GM12878 (cell line): Measurements from ENCODE around the gene EYS. TPM values are rescaled to one million over a fixed set of nuclear protein-coding genes. Genes with fewer than 3 reads are reported as not detected.

Source experiments
- ATAC-seq: fragments of 200-7000 bp; cut with Tn5 transposase; 3 replicates; pipeline ENCODE4 v1.9.1; 2020; ENCODE audit warnings: mild to moderate bottlenecking, moderate library complexity
- BruUV-seq: library from RNA; stranded (reverse); fragments of 400-500 nt; replicated peaks from 2 replicates; lab custom pipeline; 2021; lab: Mats Ljungman, UMichigan
- CTCF ChIA-PET: fragments of 300-600 bp; sonication (Branson Sonifier 250); formaldehyde crosslinking; extraction: SDS; loops from one replicate; lab custom pipeline; 2021; ENCODE audit warnings: inconsistent platforms; lab: Yijun Ruan, JAX
- POLR2A ChIA-PET: fragments of 350-600 bp; formaldehyde crosslinking; extraction: SDS; loops from one replicate; lab custom pipeline; 2021; ENCODE audit warnings: inconsistent platforms; lab: Charles Lee
- RAD21 ChIA-PET: fragments of 300-600 bp; sonication (Branson Sonifier 250); formaldehyde crosslinking; loops from one replicate; lab custom pipeline; 2023; ENCODE audit warnings: antibody characterized with exemption; ENCODE audit not compliant: unreplicated experiment; lab: Charles Lee
- SMC1A ChIA-PET: fragments of 300-600 bp; sonication (Branson Sonifier 250); formaldehyde crosslinking; loops from one replicate; lab custom pipeline; 2023; ENCODE audit not compliant: unreplicated experiment, uncharacterized antibody; lab: Charles Lee
- DNase-seq: peaks from one replicate; pipeline ENCODE4 v3.0.0-alpha.2; 2011; ENCODE audit warnings: low read depth, low spot score
- FAIRE-seq: peaks from 3 replicates; lab custom pipeline; 2011; peaks lifted over from hg19 to GRCh38; lab: Jason Lieb, UNC
- H2AFZ ChIP-seq: 2 replicates; pipeline ENCODE4 v1.6.0; 2011; ENCODE audit warnings: low read depth, low read length, control low read depth; ENCODE audit not compliant: control insufficient read depth
- H3K27ac ChIP-seq: 2 replicates; pipeline ENCODE4 v1.5.1; 2011; ENCODE audit warnings: control low read depth; ENCODE audit not compliant: control insufficient read depth, insufficient read depth
- H3K27me3 ChIP-seq, 2 experiments: replicated peaks in 1 of 2; 2 replicates each; pipeline versions ENCODE4 v1.6.0 to v1.6.1; 2011; ENCODE audit warnings: low read length in 1 of 2; ENCODE audit not compliant: control insufficient read depth in 2 of 2, insufficient read depth in 2 of 2
- H3K36me3 ChIP-seq, 2 experiments: 2 replicates each; pipeline ENCODE4 v1.5.1; 2011; ENCODE audit warnings: low read length in 1 of 2; ENCODE audit not compliant: control insufficient read depth in 2 of 2, insufficient read depth in 2 of 2
- H3K4me1 ChIP-seq: 2 replicates; pipeline ENCODE4 v1.6.1; 2011; ENCODE audit warnings: mild to moderate bottlenecking, low read length, moderate library complexity, mixed read lengths; ENCODE audit not compliant: control insufficient read depth, insufficient read depth
- H3K4me2 ChIP-seq: 2 replicates; pipeline ENCODE4 v1.6.0; 2011; ENCODE audit warnings: control low read depth; ENCODE audit not compliant: control insufficient read depth, insufficient read depth
- H3K4me3 ChIP-seq: fragments of 200-600 bp; sonication (generic); 2 replicates; pipeline ENCODE4 v1.5.1; 2016
- H3K79me2 ChIP-seq: 2 replicates; pipeline ENCODE4 v1.6.0; 2011; ENCODE audit warnings: low read length; ENCODE audit not compliant: control insufficient read depth, insufficient read depth
- H3K9ac ChIP-seq: 2 replicates; pipeline ENCODE4 v1.8.0; 2011; ENCODE audit warnings: low read length, control low read depth, mixed read lengths; ENCODE audit not compliant: control insufficient read depth, insufficient read depth
- H3K9me3 ChIP-seq: replicated peaks from 3 replicates; pipeline ENCODE4 v1.5.1; 2011; ENCODE audit warnings: mild to moderate bottlenecking, low read length; ENCODE audit not compliant: control insufficient read depth, insufficient read depth
- H4K20me1 ChIP-seq: 2 replicates; pipeline ENCODE4 v1.6.0; 2011; ENCODE audit not compliant: control insufficient read depth, insufficient read depth
- EP300 ChIP-seq, 2 experiments: fragments of 150-350 bp in 1 of 2; IDR thresholded peaks; 2 replicates each; pipeline ENCODE4 v1.6.1; 2011 to 2012; ENCODE audit warnings: low read depth in 2 of 2, low read length in 2 of 2, borderline replicate concordance in 1 of 2, improper control_type of control experiment in 1 of 2, inconsistent platforms in 1 of 2; ENCODE audit not compliant: control insufficient read depth in 1 of 2
- KAT2A ChIP-seq: conservative IDR thresholded peaks from 2 replicates; pipeline ENCODE4 v1.6.1; 2011; ENCODE audit warnings: low read depth, low read length; ENCODE audit not compliant: control insufficient read depth
- NBN ChIP-seq: fragments of 450-650 bp; IDR thresholded peaks from 2 replicates; pipeline ENCODE4 v1.6.1; 2016
- PAX5 ChIP-seq: IDR thresholded peaks from 2 replicates; pipeline ENCODE4 v1.6.1; 2011; ENCODE audit warnings: low read depth, low read length, borderline replicate concordance
- WGBS: methylation state at CpG from one replicate; pipeline ENCODE4 v1.1.6; 2016; ENCODE audit warnings: low lambda C conversion rate; ENCODE audit not compliant: insufficient replicate concordance, insufficient coverage; ENCODE audit errors: missing lambda C conversion rate; 5-methylcytosine and 5-hydroxymethylcytosine counted together
- in situ Hi-C: fragments of 300-500 bp; cut with MboI; formaldehyde crosslinking; loops from 9 replicates; pipeline ENCODE4 v1.14.3; 2018; ENCODE audit warnings: mixed read lengths
- intact Hi-C: fragments of 100-400 bp; cut with micrococcal nuclease; formaldehyde crosslinking; loops from one replicate; pipeline ENCODE4 v1.14.2; 2022; ENCODE audit not compliant: unreplicated experiment
- polyA plus RNA-seq, 11 experiments: library from polyadenylated mRNA; depleted of rRNA in 4 of 11; unstranded in 6 of 11; stranded (reverse) in 5 of 11; fragments of >200 nt; fragmentation: Nextera tagmentation in 4 of 11; fragmentation: Illumina TruSeq in 1 of 11; extraction: Ambion mirVana in 4 of 11; extraction: Trizol in 1 of 11; gene quantifications; 1 replicate in 1 of 11; 2 replicates in 10 of 11; pipeline versions ENCODE4 v1.2.1 to v1.2.3, GENCODE V29; 2011 to 2016; ENCODE audit warnings: inconsistent platforms in 2 of 11, missing spikeins in 2 of 11, low read depth in 1 of 11
- total RNA-seq, 4 experiments: library from RNA; depleted of rRNA in 3 of 4; stranded (reverse); fragments of >200 nt in 3 of 4; fragmentation: Illumina TruSeq in 1 of 4; extraction: Trizol in 1 of 4; gene quantifications; 2 replicates each; pipeline versions ENCODE4 v1.2.1 to v1.2.3, GENCODE V29; 2013 to 2021
- TF ChIP-seq, protein P1 (sequence below): fragments of 450-650 bp; IDR thresholded peaks from 2 replicates; pipeline ENCODE4 v1.6.1; 2017; ENCODE audit warnings: borderline replicate concordance
- TF ChIP-seq, protein P2 (sequence below): fragments of 150-350 bp; IDR thresholded peaks from 2 replicates; pipeline ENCODE4 v1.6.1; 2016; ENCODE audit warnings: low read depth, low read length
- TF ChIP-seq, protein P3 (sequence below): IDR thresholded peaks from 2 replicates; pipeline ENCODE4 v1.6.1; 2011; ENCODE audit warnings: low read depth, mild to moderate bottlenecking, low read length, moderate library complexity, borderline replicate concordance; ENCODE audit errors: extremely low read depth
- TF ChIP-seq, protein P4 (sequence below), 3 experiments: IDR thresholded peaks in 2 of 3; conservative IDR thresholded peaks in 1 of 3; 2 replicates each; pipeline ENCODE4 v1.5.1; 2011; ENCODE audit warnings: low read depth in 3 of 3, low read length in 3 of 3, mild to moderate bottlenecking in 3 of 3, control low read depth in 2 of 3, moderate library complexity in 2 of 3, inconsistent platforms in 1 of 3, mixed read lengths in 1 of 3; ENCODE audit not compliant: control insufficient read depth in 2 of 3, insufficient read depth in 1 of 3; ENCODE audit errors: extremely low read depth in 1 of 3
- TF ChIP-seq, protein P5 (sequence below): IDR thresholded peaks from 2 replicates; pipeline ENCODE4 v1.6.1; 2012; ENCODE audit warnings: low read depth, low read length, improper control_type of control experiment
- TF ChIP-seq, protein P6 (sequence below): IDR thresholded peaks from 2 replicates; pipeline ENCODE4 v1.6.1; 2012; ENCODE audit warnings: mild to moderate bottlenecking, low read depth, low read length

EYS gene
- total and polyA plus RNA-seq, 10 of the 15 experiments (the other 5 are each of a cell fraction or from before 2014, with no cell fraction given), result under 0.01 to 0.14 (median 0.02) TPM; not detected in 1

DNA sequence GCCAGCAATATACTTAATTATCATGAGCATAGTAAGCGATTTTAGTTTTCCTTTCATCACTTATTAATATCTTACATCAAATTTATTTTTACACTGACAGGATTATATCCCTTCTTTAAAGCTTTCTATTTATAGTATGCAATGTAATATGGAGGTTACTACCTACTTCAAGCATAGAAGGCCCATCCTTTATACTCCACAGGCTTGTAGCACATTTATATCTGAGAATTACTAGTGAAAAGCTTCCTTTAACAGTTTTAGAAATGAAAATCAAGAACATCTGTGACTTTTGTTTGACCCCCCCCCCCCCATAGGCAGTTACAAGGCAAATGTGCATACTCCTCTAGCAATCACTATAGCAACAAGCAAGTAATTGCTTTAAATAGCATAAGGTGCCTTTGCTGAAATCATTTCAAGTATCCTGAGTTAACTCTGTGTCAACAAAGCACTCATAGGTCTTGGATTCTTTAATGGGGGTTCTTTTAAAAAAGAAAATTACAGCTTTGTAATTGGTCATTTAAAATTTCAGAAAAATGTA, 1153.7 kb downstream of the EYS start:
- no peak overlapping the region for H3K4me3 ChIP-seq
- H3K79me2 ChIP-seq, result no peaks in the 10 kb centered on the region
- H3K4me2 ChIP-seq, result no peak overlapping the region
- ChIA-PET RAD21 (no interaction called here), POLR2A (no interaction called here), CTCF (interaction anchor here (0.6 kb wide), 1 partner anchor 11 kb away, joined by 3 read pairs; no protein-coding TSS in a partner anchor), SMC1A (no interaction called here)
- no peaks in the 10 kb centered on the region for H3K27me3 ChIP-seq
- WGBS, result 0% methylated on average over 1 of the region's 1 CpG
- DNase-seq (no peak), ATAC-seq (no peak), FAIRE-seq (no peak)
- intact Hi-C loops, result no loop called here
- H4K20me1 ChIP-seq, result no peaks in the 10 kb centered on the region
- no peaks in the 10 kb centered on the region for H3K36me3 ChIP-seq
- H3K4me1 ChIP-seq, result no peaks in the 10 kb centered on the region
- H3K9me3 ChIP-seq, result no peaks in the 10 kb centered on the region
- no peak overlapping the region for H3K9ac ChIP-seq
- BruUV-seq, result no TSS peak
- H3K27ac ChIP-seq, result no peak overlapping the region
- no peak overlapping the region for H2AFZ ChIP-seq
- in situ Hi-C loops, result no loop called here
- no peak for TF ChIP-seq NBN
- TF ChIP-seq, protein P1, sequence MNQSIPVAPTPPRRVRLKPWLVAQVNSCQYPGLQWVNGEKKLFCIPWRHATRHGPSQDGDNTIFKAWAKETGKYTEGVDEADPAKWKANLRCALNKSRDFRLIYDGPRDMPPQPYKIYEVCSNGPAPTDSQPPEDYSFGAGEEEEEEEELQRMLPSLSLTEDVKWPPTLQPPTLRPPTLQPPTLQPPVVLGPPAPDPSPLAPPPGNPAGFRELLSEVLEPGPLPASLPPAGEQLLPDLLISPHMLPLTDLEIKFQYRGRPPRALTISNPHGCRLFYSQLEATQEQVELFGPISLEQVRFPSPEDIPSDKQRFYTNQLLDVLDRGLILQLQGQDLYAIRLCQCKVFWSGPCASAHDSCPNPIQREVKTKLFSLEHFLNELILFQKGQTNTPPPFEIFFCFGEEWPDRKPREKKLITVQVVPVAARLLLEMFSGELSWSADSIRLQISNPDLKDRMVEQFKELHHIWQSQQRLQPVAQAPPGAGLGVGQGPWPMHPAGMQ, result no peak
- TF ChIP-seq, protein P2, sequence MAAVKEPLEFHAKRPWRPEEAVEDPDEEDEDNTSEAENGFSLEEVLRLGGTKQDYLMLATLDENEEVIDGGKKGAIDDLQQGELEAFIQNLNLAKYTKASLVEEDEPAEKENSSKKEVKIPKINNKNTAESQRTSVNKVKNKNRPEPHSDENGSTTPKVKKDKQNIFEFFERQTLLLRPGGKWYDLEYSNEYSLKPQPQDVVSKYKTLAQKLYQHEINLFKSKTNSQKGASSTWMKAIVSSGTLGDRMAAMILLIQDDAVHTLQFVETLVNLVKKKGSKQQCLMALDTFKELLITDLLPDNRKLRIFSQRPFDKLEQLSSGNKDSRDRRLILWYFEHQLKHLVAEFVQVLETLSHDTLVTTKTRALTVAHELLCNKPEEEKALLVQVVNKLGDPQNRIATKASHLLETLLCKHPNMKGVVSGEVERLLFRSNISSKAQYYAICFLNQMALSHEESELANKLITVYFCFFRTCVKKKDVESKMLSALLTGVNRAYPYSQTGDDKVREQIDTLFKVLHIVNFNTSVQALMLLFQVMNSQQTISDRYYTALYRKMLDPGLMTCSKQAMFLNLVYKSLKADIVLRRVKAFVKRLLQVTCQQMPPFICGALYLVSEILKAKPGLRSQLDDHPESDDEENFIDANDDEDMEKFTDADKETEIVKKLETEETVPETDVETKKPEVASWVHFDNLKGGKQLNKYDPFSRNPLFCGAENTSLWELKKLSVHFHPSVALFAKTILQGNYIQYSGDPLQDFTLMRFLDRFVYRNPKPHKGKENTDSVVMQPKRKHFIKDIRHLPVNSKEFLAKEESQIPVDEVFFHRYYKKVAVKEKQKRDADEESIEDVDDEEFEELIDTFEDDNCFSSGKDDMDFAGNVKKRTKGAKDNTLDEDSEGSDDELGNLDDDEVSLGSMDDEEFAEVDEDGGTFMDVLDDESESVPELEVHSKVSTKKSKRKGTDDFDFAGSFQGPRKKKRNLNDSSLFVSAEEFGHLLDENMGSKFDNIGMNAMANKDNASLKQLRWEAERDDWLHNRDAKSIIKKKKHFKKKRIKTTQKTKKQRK, result no peak
- TF ChIP-seq, protein P3, sequence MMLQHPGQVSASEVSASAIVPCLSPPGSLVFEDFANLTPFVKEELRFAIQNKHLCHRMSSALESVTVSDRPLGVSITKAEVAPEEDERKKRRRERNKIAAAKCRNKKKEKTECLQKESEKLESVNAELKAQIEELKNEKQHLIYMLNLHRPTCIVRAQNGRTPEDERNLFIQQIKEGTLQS, result no peak
- no peak for TF ChIP-seq EP300 (IDR thresholded peaks at IDR 0.05; ENCODE audit: borderline replicate concordance in 1 of 2, control insufficient read depth in 1 of 2, low read depth in 2 of 2, low read length in 2 of 2)
- TF ChIP-seq, protein P4, sequence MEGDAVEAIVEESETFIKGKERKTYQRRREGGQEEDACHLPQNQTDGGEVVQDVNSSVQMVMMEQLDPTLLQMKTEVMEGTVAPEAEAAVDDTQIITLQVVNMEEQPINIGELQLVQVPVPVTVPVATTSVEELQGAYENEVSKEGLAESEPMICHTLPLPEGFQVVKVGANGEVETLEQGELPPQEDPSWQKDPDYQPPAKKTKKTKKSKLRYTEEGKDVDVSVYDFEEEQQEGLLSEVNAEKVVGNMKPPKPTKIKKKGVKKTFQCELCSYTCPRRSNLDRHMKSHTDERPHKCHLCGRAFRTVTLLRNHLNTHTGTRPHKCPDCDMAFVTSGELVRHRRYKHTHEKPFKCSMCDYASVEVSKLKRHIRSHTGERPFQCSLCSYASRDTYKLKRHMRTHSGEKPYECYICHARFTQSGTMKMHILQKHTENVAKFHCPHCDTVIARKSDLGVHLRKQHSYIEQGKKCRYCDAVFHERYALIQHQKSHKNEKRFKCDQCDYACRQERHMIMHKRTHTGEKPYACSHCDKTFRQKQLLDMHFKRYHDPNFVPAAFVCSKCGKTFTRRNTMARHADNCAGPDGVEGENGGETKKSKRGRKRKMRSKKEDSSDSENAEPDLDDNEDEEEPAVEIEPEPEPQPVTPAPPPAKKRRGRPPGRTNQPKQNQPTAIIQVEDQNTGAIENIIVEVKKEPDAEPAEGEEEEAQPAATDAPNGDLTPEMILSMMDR (IDR thresholded peaks at IDR 0.05 in 2 of 3, conservative IDR thresholded peaks at IDR 0.05 in 1 of 3; ENCODE audit: control insufficient read depth in 2 of 3, extremely low read depth in 1 of 3, insufficient read depth in 1 of 3, low read depth in 3 of 3, low read length in 3 of 3), result no peak
- TF ChIP-seq, protein P5, sequence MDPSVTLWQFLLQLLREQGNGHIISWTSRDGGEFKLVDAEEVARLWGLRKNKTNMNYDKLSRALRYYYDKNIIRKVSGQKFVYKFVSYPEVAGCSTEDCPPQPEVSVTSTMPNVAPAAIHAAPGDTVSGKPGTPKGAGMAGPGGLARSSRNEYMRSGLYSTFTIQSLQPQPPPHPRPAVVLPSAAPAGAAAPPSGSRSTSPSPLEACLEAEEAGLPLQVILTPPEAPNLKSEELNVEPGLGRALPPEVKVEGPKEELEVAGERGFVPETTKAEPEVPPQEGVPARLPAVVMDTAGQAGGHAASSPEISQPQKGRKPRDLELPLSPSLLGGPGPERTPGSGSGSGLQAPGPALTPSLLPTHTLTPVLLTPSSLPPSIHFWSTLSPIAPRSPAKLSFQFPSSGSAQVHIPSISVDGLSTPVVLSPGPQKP, result no peak
- no peak for TF ChIP-seq PAX5
- TF ChIP-seq KAT2A, result no peak
- TF ChIP-seq, protein P6, sequence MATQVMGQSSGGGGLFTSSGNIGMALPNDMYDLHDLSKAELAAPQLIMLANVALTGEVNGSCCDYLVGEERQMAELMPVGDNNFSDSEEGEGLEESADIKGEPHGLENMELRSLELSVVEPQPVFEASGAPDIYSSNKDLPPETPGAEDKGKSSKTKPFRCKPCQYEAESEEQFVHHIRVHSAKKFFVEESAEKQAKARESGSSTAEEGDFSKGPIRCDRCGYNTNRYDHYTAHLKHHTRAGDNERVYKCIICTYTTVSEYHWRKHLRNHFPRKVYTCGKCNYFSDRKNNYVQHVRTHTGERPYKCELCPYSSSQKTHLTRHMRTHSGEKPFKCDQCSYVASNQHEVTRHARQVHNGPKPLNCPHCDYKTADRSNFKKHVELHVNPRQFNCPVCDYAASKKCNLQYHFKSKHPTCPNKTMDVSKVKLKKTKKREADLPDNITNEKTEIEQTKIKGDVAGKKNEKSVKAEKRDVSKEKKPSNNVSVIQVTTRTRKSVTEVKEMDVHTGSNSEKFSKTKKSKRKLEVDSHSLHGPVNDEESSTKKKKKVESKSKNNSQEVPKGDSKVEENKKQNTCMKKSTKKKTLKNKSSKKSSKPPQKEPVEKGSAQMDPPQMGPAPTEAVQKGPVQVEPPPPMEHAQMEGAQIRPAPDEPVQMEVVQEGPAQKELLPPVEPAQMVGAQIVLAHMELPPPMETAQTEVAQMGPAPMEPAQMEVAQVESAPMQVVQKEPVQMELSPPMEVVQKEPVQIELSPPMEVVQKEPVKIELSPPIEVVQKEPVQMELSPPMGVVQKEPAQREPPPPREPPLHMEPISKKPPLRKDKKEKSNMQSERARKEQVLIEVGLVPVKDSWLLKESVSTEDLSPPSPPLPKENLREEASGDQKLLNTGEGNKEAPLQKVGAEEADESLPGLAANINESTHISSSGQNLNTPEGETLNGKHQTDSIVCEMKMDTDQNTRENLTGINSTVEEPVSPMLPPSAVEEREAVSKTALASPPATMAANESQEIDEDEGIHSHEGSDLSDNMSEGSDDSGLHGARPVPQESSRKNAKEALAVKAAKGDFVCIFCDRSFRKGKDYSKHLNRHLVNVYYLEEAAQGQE, result no peak
